ENCODE results near the gene TAGLN3. TPM values are rescaled to one million over a fixed set of nuclear protein-coding genes. Genes with fewer than 3 reads are reported as not detected.

The TAGLN3 gene
- total RNA-seq, 1 donor from 2014 or later = 1.8 TPM

DNA sequence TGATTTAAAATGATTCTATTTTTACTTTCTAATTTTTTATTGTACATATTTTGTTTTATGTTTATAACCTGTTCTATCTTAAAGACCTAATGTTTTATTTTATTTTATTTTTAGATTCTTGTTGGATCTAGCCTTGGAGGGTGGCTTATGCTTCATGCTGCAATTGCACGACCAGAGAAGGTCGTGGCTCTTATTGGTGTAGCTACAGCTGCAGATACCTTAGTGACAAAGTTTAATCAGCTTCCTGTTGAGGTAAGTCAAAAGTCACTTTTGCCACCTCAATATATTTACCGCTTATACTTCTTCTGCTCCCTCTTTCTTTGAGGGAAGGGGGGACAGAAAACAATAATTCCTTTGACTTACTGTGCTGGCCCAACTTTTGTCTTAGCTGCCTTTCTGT, 11.9 kb upstream of the TAGLN3 start:
- peaks cover 5% of the 10 kb centered on the region for H3K36me3 ChIP-seq (ENCODE audit: control insufficient read depth, insufficient read depth, low read length)
- TF ChIP-seq, protein P1, sequence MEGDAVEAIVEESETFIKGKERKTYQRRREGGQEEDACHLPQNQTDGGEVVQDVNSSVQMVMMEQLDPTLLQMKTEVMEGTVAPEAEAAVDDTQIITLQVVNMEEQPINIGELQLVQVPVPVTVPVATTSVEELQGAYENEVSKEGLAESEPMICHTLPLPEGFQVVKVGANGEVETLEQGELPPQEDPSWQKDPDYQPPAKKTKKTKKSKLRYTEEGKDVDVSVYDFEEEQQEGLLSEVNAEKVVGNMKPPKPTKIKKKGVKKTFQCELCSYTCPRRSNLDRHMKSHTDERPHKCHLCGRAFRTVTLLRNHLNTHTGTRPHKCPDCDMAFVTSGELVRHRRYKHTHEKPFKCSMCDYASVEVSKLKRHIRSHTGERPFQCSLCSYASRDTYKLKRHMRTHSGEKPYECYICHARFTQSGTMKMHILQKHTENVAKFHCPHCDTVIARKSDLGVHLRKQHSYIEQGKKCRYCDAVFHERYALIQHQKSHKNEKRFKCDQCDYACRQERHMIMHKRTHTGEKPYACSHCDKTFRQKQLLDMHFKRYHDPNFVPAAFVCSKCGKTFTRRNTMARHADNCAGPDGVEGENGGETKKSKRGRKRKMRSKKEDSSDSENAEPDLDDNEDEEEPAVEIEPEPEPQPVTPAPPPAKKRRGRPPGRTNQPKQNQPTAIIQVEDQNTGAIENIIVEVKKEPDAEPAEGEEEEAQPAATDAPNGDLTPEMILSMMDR (IDR thresholded peaks at IDR 0.05; ENCODE audit: insufficient read depth, low read length, severe bottlenecking) = no peak
- H3K27me3 ChIP-seq (ENCODE audit: control insufficient read depth, insufficient read depth, low read length) = no peaks in the 10 kb centered on the region
- no peak overlapping the region for H3K4me3 ChIP-seq (ENCODE audit: low read depth, low read length)
- DNase-seq (ENCODE audit: low read depth) (no peak), FAIRE-seq (no peak)

DNA sequence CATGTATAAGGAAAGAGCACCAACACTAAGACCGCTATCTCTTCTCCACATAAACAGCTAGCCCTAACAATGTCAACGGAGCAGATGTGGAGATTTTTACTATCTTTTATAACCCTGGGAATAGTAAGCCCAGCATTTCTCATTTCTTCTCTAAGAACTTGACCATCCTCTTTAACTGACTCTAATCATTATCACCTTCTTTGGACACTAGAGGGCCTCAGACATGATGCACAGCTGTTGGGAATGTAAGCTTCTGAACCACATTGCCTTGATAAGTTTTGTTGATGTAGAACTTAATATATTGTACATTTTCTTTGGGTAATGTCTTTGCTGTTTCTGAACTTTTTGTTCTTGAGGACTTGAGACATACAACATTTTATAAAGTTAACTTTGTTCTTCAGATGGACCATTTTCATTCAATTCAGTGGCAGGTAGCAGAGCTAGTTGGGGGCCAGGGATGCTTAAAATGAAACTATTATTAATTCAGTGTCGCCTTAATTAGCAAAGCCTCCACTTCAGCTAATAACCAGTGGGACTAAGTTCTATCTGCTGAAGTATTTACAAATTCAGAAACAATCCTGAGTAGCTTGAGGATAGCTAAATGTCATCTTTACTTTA, 9.6 kb upstream of the TAGLN3 start:
- no peak for FAIRE-seq

DNA sequence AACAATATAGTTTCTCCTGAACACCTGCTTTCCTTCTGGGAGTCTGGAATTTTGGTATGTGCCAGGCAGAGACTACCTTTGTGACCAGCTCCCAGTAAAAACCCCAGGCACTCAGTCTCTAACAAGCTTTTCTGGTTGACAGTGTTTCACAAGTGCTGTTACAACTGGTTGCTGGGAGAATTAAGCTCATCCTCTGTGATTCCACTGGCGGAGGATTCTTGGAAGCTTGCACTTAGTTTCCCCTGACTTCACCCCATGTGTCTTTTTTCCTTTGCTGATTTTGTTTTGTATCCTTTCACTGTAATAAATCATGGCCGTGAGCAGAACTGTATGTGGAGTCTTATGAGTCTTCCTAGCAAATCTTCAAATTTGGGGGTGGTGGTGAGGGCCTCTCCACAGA, 5.7 kb upstream of the TAGLN3 start:
- no peaks in the 10 kb centered on the region for H3K27me3 ChIP-seq (ENCODE audit: control insufficient read depth, insufficient read depth, low read length)
- FAIRE-seq = no peak
- no peak for DNase-seq (ENCODE audit: low read depth)
- TF ChIP-seq, protein P1 (IDR thresholded peaks at IDR 0.05; ENCODE audit: insufficient read depth, low read length, severe bottlenecking) = no peak
- H3K4me3 ChIP-seq (ENCODE audit: low read depth, low read length) = no peak overlapping the region
- H3K36me3 ChIP-seq (ENCODE audit: control insufficient read depth, insufficient read depth, low read length) = peaks cover 4% of the 10 kb centered on the region

More for the DNA sequence above, 9.6 kb upstream of the TAGLN3 start:
- peak; percentile 75 for DNase-seq (ENCODE audit: low read depth)
- H3K27me3 ChIP-seq (ENCODE audit: control insufficient read depth, insufficient read depth, low read length) = no peaks in the 10 kb centered on the region
- TF ChIP-seq, protein P1 (IDR thresholded peaks at IDR 0.05; ENCODE audit: insufficient read depth, low read length, severe bottlenecking) = peak; percentile 64
- H3K4me3 ChIP-seq (ENCODE audit: low read depth, low read length) = no peak overlapping the region
- H3K36me3 ChIP-seq (ENCODE audit: control insufficient read depth, insufficient read depth, low read length) = peaks cover 5% of the 10 kb centered on the region

DNA sequence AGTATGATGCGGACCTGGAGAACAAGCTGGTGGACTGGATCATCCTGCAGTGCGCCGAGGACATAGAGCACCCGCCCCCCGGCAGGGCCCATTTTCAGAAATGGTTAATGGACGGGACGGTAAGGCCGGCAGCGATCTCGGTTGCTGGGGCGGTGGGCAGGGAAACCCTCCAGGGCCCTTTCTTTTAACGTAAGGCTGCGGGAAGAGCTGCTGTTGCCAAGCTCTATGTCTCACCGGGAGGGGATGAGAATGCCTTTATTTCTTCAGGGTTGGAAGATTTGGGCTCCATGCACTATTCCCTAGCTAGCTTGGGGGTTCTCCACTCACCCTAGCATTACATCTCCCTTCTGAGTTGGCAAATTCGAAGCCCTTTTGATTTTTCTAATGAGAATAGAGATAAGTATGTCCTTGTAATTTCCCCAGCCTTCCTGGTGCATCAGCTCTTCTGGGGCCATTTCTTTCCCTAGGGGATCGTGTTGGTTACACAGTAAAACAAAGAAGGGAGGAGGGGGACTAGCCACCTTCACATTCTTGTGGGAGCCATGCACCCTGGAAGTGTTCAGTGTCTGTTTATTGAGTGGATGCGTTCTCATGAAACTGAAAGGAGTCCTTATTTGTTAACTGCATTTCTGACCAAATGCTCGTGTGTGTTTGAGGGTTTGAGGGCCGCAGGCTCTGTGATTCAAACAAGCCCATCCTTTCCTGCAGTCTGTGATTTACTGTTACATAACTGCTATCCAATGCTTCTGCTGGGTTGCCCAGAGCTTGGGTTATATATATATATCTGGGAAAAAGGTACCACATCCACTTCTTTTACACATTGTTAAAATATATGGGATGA, 982 bp downstream of the TAGLN3 start:
- peak overlapping the region; percentile 47 for H3K4me3 ChIP-seq (ENCODE audit: low read depth, low read length)
- H3K36me3 ChIP-seq (ENCODE audit: control insufficient read depth, insufficient read depth, low read length) = no peaks in the 10 kb centered on the region
- TF ChIP-seq, protein P1 (IDR thresholded peaks at IDR 0.05; ENCODE audit: insufficient read depth, low read length, severe bottlenecking) = no peak
- no peak for FAIRE-seq
- no peak for DNase-seq (ENCODE audit: low read depth)
- H3K27me3 ChIP-seq (ENCODE audit: control insufficient read depth, insufficient read depth, low read length) = no peaks in the 10 kb centered on the region

DNA sequence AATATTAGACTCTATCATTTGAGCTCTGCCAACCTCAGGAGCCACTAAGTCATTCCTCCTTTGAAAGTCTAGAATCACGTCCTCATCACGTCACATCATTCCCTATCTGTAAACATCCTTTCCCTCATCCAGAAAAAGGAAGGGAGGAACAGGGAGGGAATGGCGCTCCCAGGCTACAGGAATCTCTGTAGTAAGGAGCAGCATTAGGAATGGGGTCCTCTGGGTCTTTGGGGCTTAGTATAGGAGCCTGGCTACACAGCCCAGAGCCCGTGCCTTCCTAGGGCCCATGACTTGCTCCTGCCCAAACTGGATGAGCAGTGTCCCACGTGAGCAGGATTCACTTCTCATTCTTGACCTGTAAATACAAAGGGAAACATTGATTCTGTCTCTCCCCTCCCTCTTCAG, 1.6 kb downstream of the TAGLN3 start:
- FAIRE-seq (no peak), DNase-seq (ENCODE audit: low read depth) (no peak)
- no peaks in the 10 kb centered on the region for H3K36me3 ChIP-seq (ENCODE audit: control insufficient read depth, insufficient read depth, low read length)
- no peaks in the 10 kb centered on the region for H3K27me3 ChIP-seq (ENCODE audit: control insufficient read depth, insufficient read depth, low read length)
- no peak overlapping the region for H3K4me3 ChIP-seq (ENCODE audit: low read depth, low read length)
- TF ChIP-seq, protein P1 (IDR thresholded peaks at IDR 0.05; ENCODE audit: insufficient read depth, low read length, severe bottlenecking) = no peak

Measured in bronchial epithelial cell (primary cell).